SK-N-SH treated with all-trans-retinoic acid at 6 μM for 48 hours (cell line): ENCODE results near the gene CDKN1A.

ENCODE experiments used
- ATAC-seq: fragments of 200-7000 bp; cut with Tn5 transposase; 3 replicates; pipeline ENCODE4 v1.9.1; 2020; ENCODE audit warnings: mild to moderate bottlenecking, moderate library complexity
- ARNTL ChIP-seq: fragments of 450-650 bp; formaldehyde crosslinking; IDR thresholded peaks from 2 replicates; pipeline ENCODE4 v1.5.0; 2020; ENCODE audit warnings: low read depth, mild to moderate bottlenecking, moderate library complexity, borderline replicate concordance
- BACH2 ChIP-seq: fragments of 250-450 bp; sonication (Bioruptor Pico); IDR thresholded peaks from 2 replicates; pipeline ENCODE4 v1.9.0; 2021; ENCODE audit warnings: mild to moderate bottlenecking, borderline replicate concordance
- CSDC2 ChIP-seq: fragments of 250-450 bp; sonication (Bioruptor Pico); IDR thresholded peaks from 2 replicates; pipeline ENCODE4 v1.5.0; 2020; ENCODE audit warnings: mild to moderate bottlenecking, moderate library complexity
- CSRNP3 ChIP-seq: fragments of 250-450 bp; sonication (Bioruptor Pico); IDR thresholded peaks from 2 replicates; pipeline ENCODE4 v1.5.1; 2021; ENCODE audit warnings: mild to moderate bottlenecking, moderate library complexity
- ESRRG ChIP-seq: fragments of 250-450 bp; sonication (Bioruptor Pico); IDR thresholded peaks from 2 replicates; pipeline ENCODE4 v1.6.1; 2021; ENCODE audit warnings: mild to moderate bottlenecking
- ISL1 ChIP-seq: fragments of 250-450 bp; sonication (Bioruptor Pico); IDR thresholded peaks from 2 replicates; pipeline ENCODE4 v2.1.2; 2022; ENCODE audit warnings: mild to moderate bottlenecking, moderate library complexity
- PATZ1 ChIP-seq: fragments of 250-450 bp; sonication (Bioruptor Pico); IDR thresholded peaks from 2 replicates; pipeline ENCODE4 v1.8.0; 2020; ENCODE audit warnings: mild to moderate bottlenecking, moderate library complexity, borderline replicate concordance
- SNAI2 ChIP-seq: fragments of 250-450 bp; sonication (Bioruptor Pico); IDR thresholded peaks from 2 replicates; pipeline ENCODE4 v1.5.0; 2020; ENCODE audit warnings: mild to moderate bottlenecking, moderate library complexity
- TCF4 ChIP-seq: fragments of 250-450 bp; sonication (Bioruptor Pico); IDR thresholded peaks from 2 replicates; pipeline ENCODE4 v1.8.0; 2021; ENCODE audit warnings: mild to moderate bottlenecking, moderate library complexity, borderline replicate concordance
- TOX ChIP-seq: fragments of 250-450 bp; sonication (Bioruptor Pico); IDR thresholded peaks from 2 replicates; pipeline ENCODE4 v1.8.0; 2021; ENCODE audit warnings: mild to moderate bottlenecking, moderate library complexity, borderline replicate concordance
- TSHZ2 ChIP-seq: fragments of 250-450 bp; sonication (Bioruptor Pico); IDR thresholded peaks from 2 replicates; pipeline ENCODE4 v1.5.0; 2020; ENCODE audit warnings: mild to moderate bottlenecking, moderate library complexity
- ZC3H10 ChIP-seq: fragments of 250-450 bp; sonication (Bioruptor Pico); IDR thresholded peaks from 2 replicates; pipeline ENCODE4 v1.5.1; 2021; ENCODE audit warnings: mild to moderate bottlenecking, moderate library complexity
- ZFP3 ChIP-seq: fragments of 250-450 bp; sonication (Bioruptor Pico); IDR thresholded peaks from 2 replicates; pipeline ENCODE4 v1.5.0; 2020; ENCODE audit warnings: mild to moderate bottlenecking, moderate library complexity
- ZNF565 ChIP-seq: fragments of 450-650 bp; formaldehyde crosslinking; conservative IDR thresholded peaks from 2 replicates; pipeline ENCODE4 v1.5.0; 2020; ENCODE audit warnings: low read depth, mild to moderate bottlenecking, moderate library complexity
- ZNF70 ChIP-seq: fragments of 450-650 bp; formaldehyde crosslinking; IDR thresholded peaks from 2 replicates; pipeline ENCODE4 v1.5.0; 2020; ENCODE audit warnings: mild to moderate bottlenecking, moderate library complexity
- ZNF8 ChIP-seq: fragments of 450-650 bp; formaldehyde crosslinking; IDR thresholded peaks from 2 replicates; pipeline ENCODE4 v1.5.0; 2020; ENCODE audit warnings: mild to moderate bottlenecking, moderate library complexity
- TF ChIP-seq, protein P1 (sequence below): fragments of 250-450 bp; sonication (Bioruptor Pico); IDR thresholded peaks from 2 replicates; pipeline ENCODE4 v1.8.0; 2021; ENCODE audit warnings: low read depth, mild to moderate bottlenecking, moderate library complexity, borderline replicate concordance

The CDKN1A gene

GRCh38 chr6:36659271-36659670 lies 19.2 kb upstream of the CDKN1A start:
- TF ChIP-seq ISL1 (no peak), CSDC2 (CRISPR knock-in tag) (no peak)
- ATAC-seq: peak; percentile 19; the same call in 1 of the 3 replicates

GRCh38 chr6:36660771-36661471 lies 17.6 kb upstream of the CDKN1A start:
- no peak for ATAC-seq
- TF ChIP-seq CSRNP3 (no peak), ZC3H10 (CRISPR knock-in tag) (no peak), ISL1 (no peak)

- no peak for TF ChIP-seq ZNF70 (CRISPR knock-in tag)
- no peak for TF ChIP-seq CSDC2 (CRISPR knock-in tag)
- no peak for TF ChIP-seq ESRRG (CRISPR knock-in tag)
- no peak for TF ChIP-seq TCF4 (CRISPR knock-in tag)
- no peak for TF ChIP-seq PATZ1
- TF ChIP-seq ZNF8 (CRISPR knock-in tag): no peak
- TF ChIP-seq ZNF565 (CRISPR knock-in tag): no peak
- no peak for TF ChIP-seq BACH2 (CRISPR knock-in tag)
- TF ChIP-seq ISL1: no peak
- no peak for TF ChIP-seq CSRNP3
- TF ChIP-seq ARNTL (CRISPR knock-in tag): no peak
- no peak for TF ChIP-seq TSHZ2 (CRISPR knock-in tag)
- no peak for TF ChIP-seq TOX (CRISPR knock-in tag)
- TF ChIP-seq ZFP3: no peak
- TF ChIP-seq SNAI2 (CRISPR knock-in tag): no peak
- no peak for ATAC-seq
Measured at GRCh38 chr6:36662380-36662779, 16.1 kb upstream of the CDKN1A start.

DNA sequence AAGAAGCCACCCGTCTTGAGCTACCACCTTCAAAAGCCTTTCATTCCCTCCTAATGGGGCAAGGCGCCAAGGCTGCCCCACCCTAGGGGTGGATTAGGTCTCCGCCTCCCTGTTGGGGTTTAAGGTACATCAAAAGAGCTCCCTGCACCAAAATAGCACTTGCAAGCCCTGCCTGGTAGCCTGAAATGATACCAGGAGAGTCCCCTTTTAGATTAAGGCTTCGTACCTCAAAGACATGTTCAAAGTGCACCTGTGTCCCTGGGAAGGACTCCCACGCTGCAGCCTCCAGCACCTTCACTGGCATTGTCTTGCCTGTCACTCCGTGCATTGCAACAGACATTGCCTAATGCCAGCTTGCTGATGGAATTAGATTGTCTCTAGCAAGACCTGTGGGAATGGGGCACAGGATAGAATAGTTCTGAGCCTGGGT lies 15.7 kb upstream of the CDKN1A start:
- TF ChIP-seq, protein P1, sequence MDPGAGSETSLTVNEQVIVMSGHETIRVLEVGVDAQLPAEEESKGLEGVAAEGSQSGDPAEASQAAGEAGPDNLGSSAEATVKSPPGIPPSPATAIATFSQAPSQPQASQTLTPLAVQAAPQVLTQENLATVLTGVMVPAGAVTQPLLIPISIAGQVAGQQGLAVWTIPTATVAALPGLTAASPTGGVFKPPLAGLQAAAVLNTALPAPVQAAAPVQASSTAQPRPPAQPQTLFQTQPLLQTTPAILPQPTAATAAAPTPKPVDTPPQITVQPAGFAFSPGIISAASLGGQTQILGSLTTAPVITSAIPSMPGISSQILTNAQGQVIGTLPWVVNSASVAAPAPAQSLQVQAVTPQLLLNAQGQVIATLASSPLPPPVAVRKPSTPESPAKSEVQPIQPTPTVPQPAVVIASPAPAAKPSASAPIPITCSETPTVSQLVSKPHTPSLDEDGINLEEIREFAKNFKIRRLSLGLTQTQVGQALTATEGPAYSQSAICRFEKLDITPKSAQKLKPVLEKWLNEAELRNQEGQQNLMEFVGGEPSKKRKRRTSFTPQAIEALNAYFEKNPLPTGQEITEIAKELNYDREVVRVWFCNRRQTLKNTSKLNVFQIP: no peak
- no peak for ATAC-seq
